H1 (cell line): Measurements from ENCODE around the gene CYP2C19. TPM values are rescaled to one million over a fixed set of nuclear protein-coding genes. Genes with fewer than 3 reads are reported as not detected.

Experiments
- CTCF ChIA-PET: fragments of 300-600 bp; sonication (Branson Sonifier 250); formaldehyde crosslinking; loops from one replicate; lab custom pipeline; 2021; ENCODE audit not compliant: partially characterized antibody; lab: Charles Lee
- POLR2A ChIA-PET: fragments of 300-600 bp; sonication (Branson Sonifier 250); formaldehyde crosslinking; loops from one replicate; lab custom pipeline; 2021; ENCODE audit warnings: inconsistent platforms; ENCODE audit not compliant: partially characterized antibody; lab: Charles Lee
- DNase-seq, 2 experiments: peaks; one replicate each; pipeline versions ENCODE4 v3.0.0 to v3.0.0-alpha.2; 2010 to 2022; ENCODE audit warnings: low spot score in 2 of 2, low read depth in 1 of 2, mixed read lengths in 1 of 2
- FAIRE-seq: peaks from 2 replicates; lab custom pipeline; 2011; peaks lifted over from hg19 to GRCh38; lab: Jason Lieb, UNC
- H2AFZ ChIP-seq: 2 replicates; pipeline ENCODE4 v1.8.1; 2012; ENCODE audit warnings: low read length, inconsistent platforms
- H2AK5ac ChIP-seq: 2 replicates; pipeline ENCODE4 v1.6.1; 2013; ENCODE audit warnings: low read depth, low read length
- H2BK120ac ChIP-seq: replicated peaks from 2 replicates; pipeline ENCODE3; 2013; ENCODE audit warnings: low read depth, low read length, inconsistent platforms
- H2BK12ac ChIP-seq: 2 replicates; pipeline ENCODE4 v1.6.1; 2013; ENCODE audit warnings: low read depth, low read length
- H2BK15ac ChIP-seq: 2 replicates; pipeline ENCODE4 v1.6.1; 2013; ENCODE audit warnings: low read length
- H2BK20ac ChIP-seq: 2 replicates; pipeline ENCODE4 v1.6.1; 2013; ENCODE audit warnings: low read length
- H2BK5ac ChIP-seq: 2 replicates; pipeline ENCODE4 v1.6.1; 2013; ENCODE audit warnings: low read depth, low read length
- H3K14ac ChIP-seq: 2 replicates; pipeline ENCODE4 v1.6.1; 2013; ENCODE audit warnings: inconsistent platforms; ENCODE audit not compliant: insufficient read length
- H3K18ac ChIP-seq: 2 replicates; pipeline ENCODE4 v1.6.1; 2013; ENCODE audit warnings: low read length; ENCODE audit errors: extremely low read depth
- H3K23ac ChIP-seq: 2 replicates; pipeline ENCODE4 v1.6.1; 2013; ENCODE audit warnings: inconsistent platforms; ENCODE audit not compliant: insufficient read length
- H3K23me2 ChIP-seq: 2 replicates; pipeline ENCODE4 v1.6.1; 2013; ENCODE audit warnings: low read depth, low read length
- H3K27ac ChIP-seq: 2 replicates; pipeline ENCODE4 v1.6.1; 2011; ENCODE audit warnings: low read depth, low read length, inconsistent platforms
- H3K27me3 ChIP-seq, 4 experiments: replicated peaks in 1 of 4; 1 replicate in 1 of 4; 2 replicates in 3 of 4; pipeline versions ENCODE4 v1.6.1 to v1.8.1; 2011 to 2013; ENCODE audit warnings: low read length in 3 of 4, mild to moderate bottlenecking in 3 of 4, inconsistent platforms in 2 of 4, mixed read lengths in 2 of 4, moderate library complexity in 1 of 4; ENCODE audit not compliant: control insufficient read depth in 3 of 4, insufficient read depth in 3 of 4; ENCODE audit errors: extremely low read depth in 1 of 4
- H3K36me3 ChIP-seq, 4 experiments: 2 replicates each; pipeline versions ENCODE4 v1.6.1 to v1.8.1; 2011 to 2013; ENCODE audit warnings: mild to moderate bottlenecking in 4 of 4, low read length in 3 of 4, moderate library complexity in 2 of 4, control low read depth in 1 of 4, inconsistent platforms in 1 of 4; ENCODE audit not compliant: insufficient read depth in 4 of 4, control insufficient read depth in 2 of 4
- H3K4ac ChIP-seq: replicated peaks from 2 replicates; pipeline ENCODE3; 2013; ENCODE audit warnings: low read length, low read depth, mixed read lengths, inconsistent platforms; ENCODE audit not compliant: insufficient read length
- H3K4me1 ChIP-seq, 4 experiments: replicated peaks in 1 of 4; 1 replicate in 1 of 4; 2 replicates in 3 of 4; pipeline versions ENCODE4 v1.6.1 to v1.8.1; 2011 to 2013; ENCODE audit warnings: low read length in 3 of 4, inconsistent platforms in 2 of 4, mixed read lengths in 1 of 4; ENCODE audit not compliant: insufficient read depth in 4 of 4, control insufficient read depth in 3 of 4
- H3K4me2 ChIP-seq, 2 experiments: 2 replicates each; pipeline versions ENCODE4 v1.6.1 to v1.8.1; 2011 to 2013; ENCODE audit warnings: low read depth in 2 of 2, low read length in 2 of 2, control low read depth in 1 of 2, inconsistent platforms in 1 of 2, mild to moderate bottlenecking in 1 of 2; ENCODE audit not compliant: insufficient read depth in 1 of 2
- H3K4me3 ChIP-seq, 4 experiments: fragments of 200-600, 300-600 bp in 1 of 4; sonication (generic), shearing (Covaris generic), sonication (Bioruptor Twin) in 1 of 4; 2 replicates each; pipeline versions ENCODE4 v1.5.1 to v1.8.1; 2011 to 2016; ENCODE audit warnings: low read length in 4 of 4, low read depth in 3 of 4, control low read depth in 2 of 4, inconsistent platforms in 2 of 4, mild to moderate bottlenecking in 2 of 4, mixed read lengths in 1 of 4, moderate library complexity in 1 of 4; ENCODE audit not compliant: insufficient read depth in 2 of 4; ENCODE audit errors: extremely low read depth in 1 of 4
- H3K56ac ChIP-seq: replicated peaks from 2 replicates; pipeline ENCODE3; 2013; ENCODE audit warnings: low read depth, mild to moderate bottlenecking, mixed read lengths, low read length, inconsistent platforms; ENCODE audit not compliant: insufficient read length
- H3K79me1 ChIP-seq: 2 replicates; pipeline ENCODE4 v1.6.1; 2013; ENCODE audit warnings: low read depth, low read length, control low read depth
- H3K79me2 ChIP-seq, 2 experiments: 2 replicates each; pipeline versions ENCODE4 v1.6.1 to v1.8.1; 2012 to 2013; ENCODE audit warnings: low read length in 2 of 2, mild to moderate bottlenecking in 2 of 2, inconsistent platforms in 1 of 2; ENCODE audit not compliant: insufficient read depth in 2 of 2, control insufficient read depth in 1 of 2
- H3K9ac ChIP-seq, 4 experiments: replicated peaks in 1 of 4; 1 replicate in 1 of 4; 2 replicates in 3 of 4; pipeline versions ENCODE4 v1.6.1 to v1.8.1; 2011 to 2013; ENCODE audit warnings: low read depth in 3 of 4, low read length in 3 of 4, control low read depth in 2 of 4, mild to moderate bottlenecking in 2 of 4, moderate library complexity in 2 of 4, inconsistent platforms in 1 of 4; ENCODE audit errors: extremely low read depth in 1 of 4
- H3K9me3 ChIP-seq, 2 experiments: 2 replicates each; pipeline versions ENCODE4 v1.6.1 to v1.8.1; 2012 to 2013; ENCODE audit warnings: mild to moderate bottlenecking in 2 of 2, moderate library complexity in 2 of 2, control low read depth in 1 of 2, inconsistent platforms in 1 of 2, low read depth in 1 of 2, low read length in 1 of 2, mixed read lengths in 1 of 2; ENCODE audit not compliant: insufficient read depth in 2 of 2
- H4K20me1 ChIP-seq, 2 experiments: replicated peaks in 1 of 2; 2 replicates each; pipeline versions ENCODE3 to v1.8.1; 2011 to 2013; ENCODE audit warnings: inconsistent platforms in 2 of 2, low read length in 2 of 2, mild to moderate bottlenecking in 1 of 2; ENCODE audit not compliant: insufficient read depth in 2 of 2, control insufficient read depth in 1 of 2
- H4K5ac ChIP-seq: 2 replicates; pipeline ENCODE4 v1.6.1; 2013; ENCODE audit warnings: low read length, low read depth, mixed read lengths, inconsistent platforms; ENCODE audit not compliant: insufficient read length
- H4K8ac ChIP-seq: 2 replicates; pipeline ENCODE4 v1.8.0; 2013; ENCODE audit warnings: mild to moderate bottlenecking, moderate library complexity, low read length, inconsistent platforms; ENCODE audit not compliant: insufficient read depth; ENCODE audit errors: extremely low read depth
- H4K91ac ChIP-seq: replicated peaks from 2 replicates; pipeline ENCODE3; 2013; ENCODE audit warnings: low read length, mixed read lengths, inconsistent platforms; ENCODE audit not compliant: insufficient read length
- CHD2 ChIP-seq: IDR thresholded peaks from 2 replicates; pipeline ENCODE4 v1.6.1; 2012; ENCODE audit warnings: low read length, improper control_type of control experiment
- FOSL1 ChIP-seq: IDR thresholded peaks from 2 replicates; pipeline ENCODE4 v1.6.1; 2011; ENCODE audit warnings: mild to moderate bottlenecking, low read depth, low read length, moderate library complexity; ENCODE audit not compliant: insufficient read depth
- JUND ChIP-seq: IDR thresholded peaks from 2 replicates; pipeline ENCODE4 v1.6.1; 2011; ENCODE audit warnings: mild to moderate bottlenecking, improper control_type of control experiment, low read length
- MAX ChIP-seq: IDR thresholded peaks from 2 replicates; pipeline ENCODE4 v1.6.1; 2012; ENCODE audit warnings: inconsistent platforms
- RAD21 ChIP-seq, 2 experiments: IDR thresholded peaks in 1 of 2; conservative IDR thresholded peaks in 1 of 2; 2 replicates each; pipeline ENCODE4 v1.6.1; 2011; ENCODE audit warnings: low read depth in 2 of 2, low read length in 2 of 2, improper control_type of control experiment in 1 of 2, inconsistent platforms in 1 of 2, mild to moderate bottlenecking in 1 of 2, moderate library complexity in 1 of 2
- RBBP5 ChIP-seq: IDR thresholded peaks from 2 replicates; pipeline ENCODE4 v1.7.1; 2012; ENCODE audit warnings: low read depth, mild to moderate bottlenecking, inconsistent platforms, low read length, moderate library complexity, borderline replicate concordance
- RXRA ChIP-seq: IDR thresholded peaks from 2 replicates; pipeline ENCODE4 v1.6.1; 2011; ENCODE audit warnings: low read depth, mild to moderate bottlenecking, low read length, moderate library complexity; ENCODE audit not compliant: insufficient read depth
- SAP30 ChIP-seq: fragments of 300-600 bp; sonication (generic); IDR thresholded peaks from 2 replicates; pipeline ENCODE4 v1.7.1; 2012; ENCODE audit warnings: low read length, moderate library complexity, mild to moderate bottlenecking, inconsistent platforms; ENCODE audit not compliant: insufficient read depth, insufficient replicate concordance
- SIN3A ChIP-seq, 2 experiments: IDR thresholded peaks in 1 of 2; conservative IDR thresholded peaks in 1 of 2; 2 replicates each; pipeline ENCODE4 v1.6.1; 2011 to 2012; ENCODE audit warnings: low read length in 2 of 2, improper control_type of control experiment in 1 of 2, low read depth in 1 of 2, mild to moderate bottlenecking in 1 of 2
- SP2 ChIP-seq: IDR thresholded peaks from 2 replicates; pipeline ENCODE4 v1.6.1; 2012; ENCODE audit warnings: mild to moderate bottlenecking, low read length, inconsistent platforms
- SP4 ChIP-seq: IDR thresholded peaks from 2 replicates; pipeline ENCODE4 v1.6.1; 2012; ENCODE audit warnings: low read length, inconsistent platforms
- USF2 ChIP-seq: IDR thresholded peaks from 2 replicates; pipeline ENCODE4 v1.6.1; 2011; ENCODE audit warnings: low read length, improper control_type of control experiment
- WGBS, 2 experiments: shearing (Covaris generic) in 1 of 2; methylation state at CpG; one replicate each; pipeline versions ENCODE4 v1.1.6 to v1.1.7; 2013 to 2015; ENCODE audit warnings: low lambda C conversion rate in 2 of 2, mixed read lengths in 2 of 2, inconsistent platforms in 1 of 2, low coverage in 1 of 2, missing lambda C conversion rate in 1 of 2; ENCODE audit not compliant: insufficient replicate concordance in 2 of 2, insufficient coverage in 1 of 2, insufficient read length in 1 of 2; ENCODE audit errors: extremely low coverage in 1 of 2, missing lambda C conversion rate in 1 of 2; 5-methylcytosine and 5-hydroxymethylcytosine counted together
- polyA plus RNA-seq, 7 experiments: library from polyadenylated mRNA; depleted of rRNA in 3 of 7; stranded (reverse) in 5 of 7; unstranded in 2 of 7; fragments of >200 nt in 5 of 7; fragments of 200-250 nt in 2 of 7; gene quantifications; 1 replicate in 5 of 7; 2 replicates in 1 of 7; 4 replicates in 1 of 7; pipeline versions ENCODE4 v1.2.1 to v1.2.3, GENCODE V29; 2011 to 2013; ENCODE audit warnings: missing spikeins in 2 of 7, mixed read lengths in 2 of 7
- total RNA-seq: library from RNA; stranded (reverse); fragmentation: NEBNext Ultra II Directional; extraction: Animal tissue kit (Norgen Biotek cat#: 25700); gene quantifications from 2 replicates; pipeline ENCODE4 v1.2.1, GENCODE V29; 2021

The CYP2C19 gene
- total and polyA plus RNA-seq, 2 of the 8 experiments (the other 6 are each of a cell fraction or from before 2014, with no cell fraction given) = not detected

- POLR2A ChIA-PET = no interaction called here
- no peak overlapping the region for H3K14ac ChIP-seq
- no peaks in the 10 kb centered on the region for H3K79me2 ChIP-seq
- H2AK5ac ChIP-seq = no peak overlapping the region
- no peaks in the 10 kb centered on the region; a peak in 1 of 7 replicates for H3K27me3 ChIP-seq
- no peak for FAIRE-seq
- H4K8ac ChIP-seq = no peak overlapping the region
- no peak overlapping the region for H3K9ac ChIP-seq
- no peak overlapping the region for H2BK5ac ChIP-seq
- H2BK12ac ChIP-seq = no peak overlapping the region
- H4K20me1 ChIP-seq = no peaks in the 10 kb centered on the region
- no peaks in the 10 kb centered on the region for H3K79me1 ChIP-seq
- no peak overlapping the region for H3K18ac ChIP-seq
- no peak overlapping the region for H2BK120ac ChIP-seq
- 0 out of 2 replicates have a peak overlapping the region, but pooled peaks have one; percentile 44 for H2AFZ ChIP-seq
- WGBS, 2 experiments = 77% methylated on average over 3 of the region's 3 CpGs; no CpG with 5 or more reads in 1 of the 2 experiments
- no peak overlapping the region for H4K91ac ChIP-seq
- no peak overlapping the region for H3K27ac ChIP-seq
- peaks cover 6 to 7% of the 10 kb centered on the region in 2 experiments; a peak in 3 of 4 replicates for H3K9me3 ChIP-seq
- H3K4ac ChIP-seq = no peak overlapping the region
- no peak overlapping the region for H3K23ac ChIP-seq
- H3K36me3 ChIP-seq = no peaks in the 10 kb centered on the region
- H3K56ac ChIP-seq = no peak overlapping the region
- no peak overlapping the region for H4K5ac ChIP-seq
- CTCF ChIA-PET = interaction anchor here (1.1 kb wide), 1 partner anchor 17 kb away, joined by 3 read pairs; no protein-coding TSS in a partner anchor
- no peak for DNase-seq
- no peaks in the 10 kb centered on the region for H3K23me2 ChIP-seq
- no peak overlapping the region for H3K4me2 ChIP-seq
- no peak overlapping the region for H3K4me3 ChIP-seq
- no peaks in the 10 kb centered on the region for H3K4me1 ChIP-seq
- no peak overlapping the region for H2BK20ac ChIP-seq
- no peak overlapping the region for H2BK15ac ChIP-seq
- TF ChIP-seq USF2 (no peak), RBBP5 (no peak), SP2 (no peak), JUND (no peak), RAD21 (IDR thresholded peaks at IDR 0.05 in 1 of 2, conservative IDR thresholded peaks at IDR 0.05 in 1 of 2; ENCODE audit: low read depth in 2 of 2, low read length in 2 of 2) (no peak), SIN3A (conservative IDR thresholded peaks at IDR 0.05 in 1 of 2, IDR thresholded peaks at IDR 0.05 in 1 of 2; ENCODE audit: low read depth in 1 of 2, low read length in 2 of 2) (no peak), RXRA (no peak), MAX (no peak), SP4 (no peak), SAP30 (no peak), FOSL1 (no peak), CHD2 (no peak)
These were observed 96.6 kb downstream of the CYP2C19 start for GRCh38 chr10:94859086-94859485.
